ENCODE data around the gene SCN7A. TPM values are rescaled to one million over a fixed set of nuclear protein-coding genes. Genes with fewer than 3 reads are reported as not detected.

Gene SCN7A
- polyA plus RNA-seq, 1 donor (not counting 4 experiments of a cell fraction or from before 2014, with no cell fraction given), result not detected

- Histone ChIP-seq H3K79me2 (ENCODE audit: control insufficient read depth, insufficient read depth, low read length) (no peaks in the 10 kb centered on the region), H3K9me1 (ENCODE audit: control insufficient read depth, extremely low read depth, insufficient read depth, low read length) (no peaks in the 10 kb centered on the region), H3K27ac (ENCODE audit: control insufficient read depth, insufficient read depth, low read length) (no peak overlapping the region), H3K9me3 (ENCODE audit: control insufficient read depth, low read depth, low read length) (no peaks in the 10 kb centered on the region), H3K4me2 (ENCODE audit: control insufficient read depth, extremely low read depth, insufficient read depth, low read depth, low read length) (no peak overlapping the region), H3K27me3 (ENCODE audit: control insufficient read depth, extremely low read depth, insufficient read depth, low read length) (no peaks in the 10 kb centered on the region), H3K9ac (ENCODE audit: control insufficient read depth, extremely low read depth, insufficient read depth, low read length) (no peak overlapping the region), H4K20me1 (ENCODE audit: control insufficient read depth, extremely low read depth, insufficient read depth, low read length) (no peaks in the 10 kb centered on the region), H3K4me3 (ENCODE audit: control insufficient read depth in 2 of 3, extremely low read depth in 1 of 3, insufficient read depth in 2 of 3, low read depth in 1 of 3, low read length in 3 of 3) (no peak overlapping the region), H3K4me1 (ENCODE audit: control insufficient read depth, extremely low read depth, insufficient read depth, low read length) (no peaks in the 10 kb centered on the region), H3K36me3 (ENCODE audit: control insufficient read depth in 2 of 2, extremely low read depth in 1 of 2, insufficient read depth in 2 of 2, low read length in 2 of 2) (no peaks in the 10 kb centered on the region), H2AFZ (ENCODE audit: control insufficient read depth, low read length) (no peak overlapping the region)
- no peak for TF ChIP-seq EZH2 (IDR thresholded peaks at IDR 0.05; ENCODE audit: low read length)
- no peak for TF ChIP-seq CTCF (optimal IDR thresholded peaks at IDR 0.05 in 1 of 3, IDR thresholded peaks at IDR 0.05 in 1 of 3, conservative IDR thresholded peaks at IDR 0.05 in 1 of 3; ENCODE audit: extremely low read depth in 1 of 3, insufficient read depth in 2 of 3, low read length in 3 of 3)
- FAIRE-seq (no peak), DNase-seq (ENCODE audit: low read depth, low spot score) (no peak)
- dilution Hi-C loops (cut with MboI; ENCODE audit: extremely low pct_ligation_motif_present, low sequenced_read_pairs), result no loop called here
Measured at GRCh38 chr2:166440313-166440712, 53.7 kb downstream of the SCN7A start.

GRCh38 chr2:166439078-166439477 is 55.0 kb downstream of the SCN7A start:
- TF ChIP-seq EZH2 (IDR thresholded peaks at IDR 0.05; ENCODE audit: low read length) (no peak), CTCF (optimal IDR thresholded peaks at IDR 0.05 in 1 of 3, IDR thresholded peaks at IDR 0.05 in 1 of 3, conservative IDR thresholded peaks at IDR 0.05 in 1 of 3; ENCODE audit: extremely low read depth in 1 of 3, insufficient read depth in 2 of 3, low read length in 3 of 3) (no peak)

More at GRCh38 chr2:166439078-166439477, 55.0 kb downstream of the SCN7A start:
- H4K20me1 ChIP-seq (ENCODE audit: control insufficient read depth, extremely low read depth, insufficient read depth, low read length), result no peaks in the 10 kb centered on the region
- H3K27me3 ChIP-seq (ENCODE audit: control insufficient read depth, extremely low read depth, insufficient read depth, low read length), result no peaks in the 10 kb centered on the region
- no peaks in the 10 kb centered on the region for H3K36me3 ChIP-seq (ENCODE audit: control insufficient read depth in 2 of 2, extremely low read depth in 1 of 2, insufficient read depth in 2 of 2, low read length in 2 of 2)
- no peak overlapping the region for H3K9ac ChIP-seq (ENCODE audit: control insufficient read depth, extremely low read depth, insufficient read depth, low read length)
- no peaks in the 10 kb centered on the region for H3K9me3 ChIP-seq (ENCODE audit: control insufficient read depth, low read depth, low read length)
- H3K79me2 ChIP-seq (ENCODE audit: control insufficient read depth, insufficient read depth, low read length), result no peaks in the 10 kb centered on the region
- no peak overlapping the region for H3K27ac ChIP-seq (ENCODE audit: control insufficient read depth, insufficient read depth, low read length)
- no peak for DNase-seq (ENCODE audit: low read depth, low spot score)
- dilution Hi-C loops (cut with MboI; ENCODE audit: extremely low pct_ligation_motif_present, low sequenced_read_pairs), result no loop called here
- no peak for FAIRE-seq
- no peaks in the 10 kb centered on the region for H3K9me1 ChIP-seq (ENCODE audit: control insufficient read depth, extremely low read depth, insufficient read depth, low read length)
- no peak overlapping the region for H3K4me2 ChIP-seq (ENCODE audit: control insufficient read depth, extremely low read depth, insufficient read depth, low read depth, low read length)
- H3K4me1 ChIP-seq (ENCODE audit: control insufficient read depth, extremely low read depth, insufficient read depth, low read length), result no peaks in the 10 kb centered on the region
- no peak overlapping the region for H3K4me3 ChIP-seq (ENCODE audit: control insufficient read depth in 2 of 3, extremely low read depth in 1 of 3, insufficient read depth in 2 of 3, low read depth in 1 of 3, low read length in 3 of 3)
- no peak overlapping the region for H2AFZ ChIP-seq (ENCODE audit: control insufficient read depth, low read length)
